Astrocyte (in vitro differentiated cells and primary cell): ENCODE results near the gene B3GNT7. TPM values are rescaled to one million over a fixed set of nuclear protein-coding genes. Genes with fewer than 3 reads are reported as not detected.
"Not testable (repeated sequence)": the region's sequence is repeated elsewhere in the genome, so short reads cannot be mapped to it uniquely, and the experiment has no call there.

Source experiments
- DNase-seq: peaks from one replicate; pipeline ENCODE4 v3.0.0-alpha.2; 2010; ENCODE audit warnings: low read depth
- FAIRE-seq: peaks from 2 replicates; lab custom pipeline; 2011; peaks lifted over from hg19 to GRCh38; lab: Jason Lieb, UNC
- H2AFZ ChIP-seq: 2 replicates; pipeline ENCODE4 v1.6.0; 2012; ENCODE audit warnings: low read depth, low read length, inconsistent platforms
- H3K27ac ChIP-seq: 2 replicates; pipeline ENCODE4 v1.5.1; 2011; ENCODE audit warnings: low read depth, low read length, inconsistent platforms
- H3K27me3 ChIP-seq: 2 replicates; pipeline ENCODE4 v1.6.0; 2011; ENCODE audit warnings: low read length, inconsistent platforms; ENCODE audit not compliant: insufficient read depth
- H3K36me3 ChIP-seq: 2 replicates; pipeline ENCODE4 v1.5.1; 2011; ENCODE audit warnings: low read length, inconsistent platforms; ENCODE audit not compliant: insufficient read depth
- H3K4me1 ChIP-seq: 2 replicates; pipeline ENCODE4 v1.5.1; 2011; ENCODE audit warnings: low read length, inconsistent platforms; ENCODE audit not compliant: insufficient read depth
- H3K4me2 ChIP-seq: 2 replicates; pipeline ENCODE4 v1.6.0; 2012; ENCODE audit warnings: low read length, inconsistent platforms
- H3K4me3 ChIP-seq: 2 replicates; pipeline ENCODE4 v1.5.1; 2011; ENCODE audit warnings: low read depth, mild to moderate bottlenecking, low read length, inconsistent platforms; ENCODE audit not compliant: insufficient read depth
- H3K79me2 ChIP-seq: 2 replicates; pipeline ENCODE4 v1.6.0; 2012; ENCODE audit warnings: mild to moderate bottlenecking, low read length, inconsistent platforms; ENCODE audit not compliant: insufficient read depth
- H3K9ac ChIP-seq: 2 replicates; pipeline ENCODE4 v1.6.0; 2012; ENCODE audit warnings: mild to moderate bottlenecking, low read length, inconsistent platforms
- H3K9me3 ChIP-seq: 2 replicates; pipeline ENCODE4 v1.5.1; 2012; ENCODE audit warnings: low read depth, mild to moderate bottlenecking, low read length, inconsistent platforms; ENCODE audit not compliant: insufficient read depth
- H4K20me1 ChIP-seq: 2 replicates; pipeline ENCODE4 v1.6.0; 2012; ENCODE audit warnings: low read length, inconsistent platforms; ENCODE audit not compliant: insufficient read depth
- H3K27ac Mint-ChIP-seq: one replicate; pipeline ENCODE4 v1.8.0; 2021; ENCODE audit warnings: mild to moderate bottlenecking, mixed read lengths; ENCODE audit not compliant: unreplicated experiment
- H3K27me3 Mint-ChIP-seq: one replicate; pipeline ENCODE4 v1.8.0; 2021; ENCODE audit warnings: low read depth, mixed read lengths; ENCODE audit not compliant: unreplicated experiment
- H3K36me3 Mint-ChIP-seq: one replicate; pipeline ENCODE4 v1.8.0; 2021; ENCODE audit warnings: low read depth, mixed read lengths; ENCODE audit not compliant: unreplicated experiment
- H3K4me1 Mint-ChIP-seq: one replicate; pipeline ENCODE4 v1.8.0; 2021; ENCODE audit warnings: low read depth, mixed read lengths; ENCODE audit not compliant: unreplicated experiment
- H3K4me3 Mint-ChIP-seq: one replicate; pipeline ENCODE4 v1.8.0; 2021; ENCODE audit warnings: mild to moderate bottlenecking, moderate library complexity, mixed read lengths; ENCODE audit not compliant: unreplicated experiment
- H3K9me3 Mint-ChIP-seq: one replicate; pipeline ENCODE4 v1.8.0; 2021; ENCODE audit warnings: mild to moderate bottlenecking, mixed read lengths; ENCODE audit not compliant: unreplicated experiment
- total RNA-seq: library from RNA; stranded (reverse); gene quantifications from 2 replicates; pipeline ENCODE4 v1.2.1, GENCODE V29; 2021
- TF ChIP-seq, protein P1 (sequence below): IDR thresholded peaks from 2 replicates; pipeline ENCODE4 v1.5.1; 2011; ENCODE audit warnings: low read depth, mild to moderate bottlenecking, inconsistent platforms, low read length, moderate library complexity; ENCODE audit not compliant: insufficient read depth

The B3GNT7 gene
- total RNA-seq, 1 donor from 2014 or later, result 1.7 TPM

DNA sequence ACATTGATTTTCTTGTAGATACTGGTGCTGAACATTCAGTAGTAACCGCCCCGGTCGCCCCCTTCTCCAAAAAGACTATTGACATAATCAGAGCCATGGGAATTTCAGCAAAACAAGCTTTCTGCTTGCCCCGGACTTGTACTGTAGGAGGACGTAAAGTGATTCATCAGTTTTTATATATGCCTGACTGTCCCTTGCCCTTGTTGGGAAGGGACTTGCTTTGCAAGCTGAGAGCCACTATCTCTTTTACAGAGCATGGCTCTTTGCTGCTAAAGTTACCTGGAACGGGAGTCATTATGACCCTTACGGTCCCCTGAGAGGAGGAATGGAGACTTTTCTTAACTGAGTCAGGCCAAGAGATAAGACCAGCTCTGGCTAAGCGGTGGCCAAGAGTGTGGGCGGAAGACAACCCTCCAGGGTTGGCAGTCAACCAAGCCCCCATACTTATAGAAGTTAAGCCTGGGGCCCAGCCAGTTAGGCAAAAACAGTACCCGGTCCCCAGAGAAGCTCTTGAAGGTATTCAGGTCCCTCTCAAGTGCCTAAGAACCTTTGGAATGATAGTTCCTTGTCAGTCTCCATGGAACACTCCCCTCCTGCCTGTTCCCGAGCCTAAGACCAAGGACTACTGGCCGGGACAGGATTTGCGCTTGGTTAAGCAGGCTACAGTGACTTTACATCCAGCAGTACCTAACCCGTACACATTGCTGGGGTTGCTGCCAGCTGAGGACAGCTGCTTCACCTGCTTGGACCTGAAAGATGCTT lies 8.1 kb downstream of the B3GNT7 start:
- not testable (repeated sequence) for H3K9me3 ChIP-seq, FAIRE-seq, H3K4me3 ChIP-seq, H4K20me1 ChIP-seq, H3K27ac ChIP-seq, H3K36me3 Mint-ChIP-seq, H3K9ac ChIP-seq, H3K27ac Mint-ChIP-seq, H3K79me2 ChIP-seq, H3K9me3 Mint-ChIP-seq, H3K27me3 ChIP-seq, H3K36me3 ChIP-seq, H3K4me3 Mint-ChIP-seq, H3K27me3 Mint-ChIP-seq
- peaks cover 32% of the 10 kb centered on the region for H3K4me1 Mint-ChIP-seq
- H3K4me2 ChIP-seq, result peak overlapping the region; percentile 63
- peaks cover 29% of the 10 kb centered on the region for H3K4me1 ChIP-seq
- peak; percentile 29 for DNase-seq
- H2AFZ ChIP-seq, result peak overlapping the region; percentile 26

DNA sequence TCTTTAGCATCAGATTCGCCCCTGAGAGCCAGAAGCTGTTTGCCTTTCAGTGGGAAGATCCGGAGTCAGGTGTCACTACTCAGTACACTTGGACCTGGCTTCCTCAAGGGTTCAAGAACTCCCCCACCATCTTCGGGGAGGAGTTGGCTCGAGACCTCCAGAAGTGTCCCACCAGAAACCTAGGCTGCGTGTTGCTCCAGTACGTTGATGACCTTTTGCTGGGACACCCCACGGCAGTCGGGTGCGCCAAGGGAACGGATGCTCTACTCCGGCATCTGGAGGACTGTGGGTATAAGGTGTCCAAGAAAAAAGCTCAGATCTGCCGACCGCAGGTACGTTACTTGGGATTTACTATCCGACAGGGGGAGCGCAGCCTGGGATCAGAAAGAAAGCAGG lies 8.7 kb downstream of the B3GNT7 start:
- not testable (repeated sequence) for H3K27ac Mint-ChIP-seq

DNA sequence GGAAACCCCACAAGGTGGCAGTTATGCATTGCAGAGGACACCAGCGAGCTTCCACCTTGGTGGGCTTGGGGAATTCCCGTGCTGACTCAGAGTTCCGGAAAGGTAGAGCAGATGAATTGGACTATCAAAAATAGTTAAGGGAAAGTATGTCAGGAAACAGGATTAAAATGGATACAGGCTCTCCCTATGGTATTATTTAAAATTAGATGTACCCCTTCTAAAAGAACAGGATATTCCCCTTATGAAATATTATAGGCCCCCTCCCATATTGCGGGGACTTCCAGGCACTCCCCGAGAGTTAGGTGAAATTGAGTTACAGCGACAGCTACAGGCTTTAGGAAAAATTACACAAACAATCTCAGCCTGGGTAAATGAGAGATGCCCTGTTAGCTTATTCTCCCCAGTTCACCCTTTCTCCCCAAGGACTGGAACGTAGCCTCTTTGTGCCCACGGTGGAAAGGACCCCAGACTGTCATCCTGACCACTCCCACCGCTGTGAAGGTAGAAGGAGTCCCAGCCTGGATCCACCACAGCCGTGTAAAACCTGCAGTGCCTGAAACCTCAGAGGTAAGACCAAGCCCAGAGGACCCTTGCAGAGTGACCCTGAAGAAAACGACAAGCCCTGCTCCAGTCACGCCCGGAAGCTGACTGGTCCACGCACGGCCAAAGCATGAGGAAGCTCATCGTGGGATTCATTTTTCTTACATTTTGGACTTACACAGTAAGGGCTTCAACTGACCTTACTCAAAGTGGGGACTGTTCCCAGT lies 10.3 kb downstream of the B3GNT7 start:
- not testable (repeated sequence) for H3K36me3 Mint-ChIP-seq, H3K4me3 Mint-ChIP-seq, H3K4me3 ChIP-seq, H3K9me3 ChIP-seq, H3K36me3 ChIP-seq, H3K9me3 Mint-ChIP-seq, H3K79me2 ChIP-seq, H4K20me1 ChIP-seq, H3K27me3 Mint-ChIP-seq, DNase-seq, FAIRE-seq, H3K27me3 ChIP-seq
- Mint-ChIP-seq H3K4me1 (peaks cover 26% of the 10 kb centered on the region), H3K27ac (peak overlapping the region; percentile 80)
- Histone ChIP-seq H3K9ac (peak overlapping the region; percentile 60), H3K4me1 (peaks cover 21% of the 10 kb centered on the region), H3K4me2 (peak overlapping the region; percentile 76), H2AFZ (peak overlapping the region; percentile 74), H3K27ac (peak overlapping the region; percentile 57)
- TF ChIP-seq, protein P1, sequence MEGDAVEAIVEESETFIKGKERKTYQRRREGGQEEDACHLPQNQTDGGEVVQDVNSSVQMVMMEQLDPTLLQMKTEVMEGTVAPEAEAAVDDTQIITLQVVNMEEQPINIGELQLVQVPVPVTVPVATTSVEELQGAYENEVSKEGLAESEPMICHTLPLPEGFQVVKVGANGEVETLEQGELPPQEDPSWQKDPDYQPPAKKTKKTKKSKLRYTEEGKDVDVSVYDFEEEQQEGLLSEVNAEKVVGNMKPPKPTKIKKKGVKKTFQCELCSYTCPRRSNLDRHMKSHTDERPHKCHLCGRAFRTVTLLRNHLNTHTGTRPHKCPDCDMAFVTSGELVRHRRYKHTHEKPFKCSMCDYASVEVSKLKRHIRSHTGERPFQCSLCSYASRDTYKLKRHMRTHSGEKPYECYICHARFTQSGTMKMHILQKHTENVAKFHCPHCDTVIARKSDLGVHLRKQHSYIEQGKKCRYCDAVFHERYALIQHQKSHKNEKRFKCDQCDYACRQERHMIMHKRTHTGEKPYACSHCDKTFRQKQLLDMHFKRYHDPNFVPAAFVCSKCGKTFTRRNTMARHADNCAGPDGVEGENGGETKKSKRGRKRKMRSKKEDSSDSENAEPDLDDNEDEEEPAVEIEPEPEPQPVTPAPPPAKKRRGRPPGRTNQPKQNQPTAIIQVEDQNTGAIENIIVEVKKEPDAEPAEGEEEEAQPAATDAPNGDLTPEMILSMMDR, result peak; percentile 32

More for the DNA sequence above, 8.7 kb downstream of the B3GNT7 start:
- H3K4me1 ChIP-seq, result peaks cover 29% of the 10 kb centered on the region
- not testable (repeated sequence) for H3K27me3 ChIP-seq, H3K36me3 ChIP-seq, H3K4me3 ChIP-seq, H3K79me2 ChIP-seq, H3K9me3 ChIP-seq, DNase-seq, H3K4me3 Mint-ChIP-seq, H4K20me1 ChIP-seq, FAIRE-seq, H3K9me3 Mint-ChIP-seq, H3K36me3 Mint-ChIP-seq, H3K27ac ChIP-seq, H3K27me3 Mint-ChIP-seq, H3K9ac ChIP-seq
- peak overlapping the region; percentile 63 for H3K4me2 ChIP-seq
- H2AFZ ChIP-seq, result peak overlapping the region; percentile 26
- H3K4me1 Mint-ChIP-seq, result peaks cover 34% of the 10 kb centered on the region

DNA sequence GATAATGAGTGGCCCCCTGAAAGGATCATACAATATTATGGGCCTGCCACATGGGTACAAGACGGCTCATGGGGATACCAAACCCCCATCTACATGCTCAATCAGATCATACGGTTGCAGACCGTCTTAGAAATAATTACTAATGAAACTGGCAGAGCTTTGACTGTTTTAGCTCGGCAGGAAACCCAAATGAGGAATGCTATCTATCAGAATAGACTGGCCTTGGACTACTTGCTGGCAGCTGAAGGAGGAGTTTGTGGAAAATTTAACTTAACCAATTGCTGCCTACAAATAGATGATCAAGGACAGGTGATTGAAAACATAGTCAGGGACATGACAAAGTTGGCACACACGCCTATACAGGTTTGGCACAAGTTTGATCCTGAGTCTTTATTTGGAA lies 12.2 kb downstream of the B3GNT7 start:
- H3K9ac ChIP-seq, H2AFZ ChIP-seq, H4K20me1 ChIP-seq, H3K4me3 Mint-ChIP-seq, H3K4me3 ChIP-seq, DNase-seq, FAIRE-seq, H3K9me3 Mint-ChIP-seq, H3K27me3 ChIP-seq, H3K79me2 ChIP-seq, H3K27me3 Mint-ChIP-seq, H3K36me3 Mint-ChIP-seq, H3K9me3 ChIP-seq, H3K4me2 ChIP-seq, H3K27ac ChIP-seq, H3K36me3 ChIP-seq: not testable (repeated sequence)
- Mint-ChIP-seq H3K4me1 (peaks cover 30% of the 10 kb centered on the region), H3K27ac (peak overlapping the region; percentile 78)
- H3K4me1 ChIP-seq, result peaks cover 25% of the 10 kb centered on the region

DNA sequence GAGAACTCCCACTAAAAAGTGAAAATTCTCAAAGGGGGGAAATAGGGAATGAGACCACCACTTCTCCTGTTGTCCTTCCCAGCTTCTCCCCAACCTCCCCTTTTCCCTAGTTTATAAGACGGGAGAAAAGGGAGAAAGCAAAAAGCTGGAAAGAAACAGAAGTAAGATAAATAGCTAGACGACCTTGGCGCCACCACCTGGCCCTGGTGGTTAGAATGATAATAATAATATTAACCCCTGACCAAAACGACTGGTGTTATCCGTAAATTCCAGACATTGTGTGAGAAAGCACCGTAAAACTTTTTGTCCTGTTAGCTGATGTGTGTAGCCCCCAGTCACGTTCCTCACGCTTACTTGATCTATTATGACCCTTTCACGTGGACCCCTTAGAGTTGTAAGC lies 12.8 kb downstream of the B3GNT7 start:
- DNase-seq, H2AFZ ChIP-seq, H3K36me3 Mint-ChIP-seq, H3K36me3 ChIP-seq, H3K27me3 ChIP-seq, H3K4me3 Mint-ChIP-seq, H3K9me3 Mint-ChIP-seq, H3K27me3 Mint-ChIP-seq, H3K27ac ChIP-seq, H4K20me1 ChIP-seq, H3K4me3 ChIP-seq, FAIRE-seq, H3K9me3 ChIP-seq, H3K79me2 ChIP-seq: not testable (repeated sequence)
- peaks cover 24% of the 10 kb centered on the region for H3K4me1 ChIP-seq
- peaks cover 25% of the 10 kb centered on the region for H3K4me1 Mint-ChIP-seq
- peak overlapping the region; percentile 48 for H3K4me2 ChIP-seq
- H3K9ac ChIP-seq, result peak overlapping the region; percentile 22
- peak overlapping the region; percentile 78 for H3K27ac Mint-ChIP-seq
